ENCODE measurements around the gene TTLL13.

- TF ChIP-seq CTCF (IDR thresholded peaks at IDR 0.05): no peak
- no peak for TF ChIP-seq ZFX (IDR thresholded peaks at IDR 0.05; ENCODE audit: borderline replicate concordance)
These were observed 5.3 kb upstream of the TTLL13 start for GRCh38 chr15:90243943-90244639.

Data from 22Rv1 (cell line).